SU-DHL-6 (cell line): Measurements from ENCODE around the gene ANXA3.

Experiments
- H2AFZ ChIP-seq: fragments of 200-600 bp; sonication (generic); 2 replicates; pipeline ENCODE4 v1.6.1; 2014; ENCODE audit warnings: low read depth, mild to moderate bottlenecking, moderate library complexity, mixed read lengths, antibody characterized with exemption, low read length; ENCODE audit not compliant: severe bottlenecking
- H3F3A ChIP-seq: fragments of 200-600 bp; shearing (Covaris generic); 2 replicates; pipeline ENCODE4 v1.6.0; 2016; ENCODE audit warnings: antibody characterized with exemption, mild to moderate bottlenecking; ENCODE audit not compliant: insufficient read depth
- H3K27ac ChIP-seq: fragments of 200-600 bp; sonication (generic); 2 replicates; pipeline ENCODE4 v1.5.1; 2016; ENCODE audit warnings: low read depth, mild to moderate bottlenecking, low read length, moderate library complexity, mixed read lengths
- H3K27me3 ChIP-seq: fragments of 200-600 bp; sonication (generic), shearing (Covaris generic); 2 replicates; pipeline ENCODE4 v1.6.0; 2014; ENCODE audit warnings: mild to moderate bottlenecking, low read length
- H3K36me3 ChIP-seq: fragments of 200-600 bp; sonication (generic); 2 replicates; pipeline ENCODE4 v1.6.1; 2014; ENCODE audit warnings: mild to moderate bottlenecking, low read length, mixed read lengths
- H3K4me2 ChIP-seq: fragments of 300-600, 200-600 bp; shearing (Covaris generic), sonication (generic); 2 replicates; pipeline ENCODE4 v1.6.0; 2014; ENCODE audit warnings: low read length, low read depth, mild to moderate bottlenecking; ENCODE audit not compliant: poor library complexity, severe bottlenecking
- H3K4me3 ChIP-seq: fragments of 200-600 bp; sonication (generic); 2 replicates; pipeline ENCODE4 v1.5.1; 2014; ENCODE audit warnings: antibody characterized with exemption, low read length, mild to moderate bottlenecking, mixed read lengths; ENCODE audit not compliant: insufficient read depth, poor library complexity, severe bottlenecking
- H3K79me2 ChIP-seq: fragments of 200-600 bp; sonication (generic); 2 replicates; pipeline ENCODE4 v1.6.1; 2014; ENCODE audit warnings: mild to moderate bottlenecking, low read length, moderate library complexity; ENCODE audit not compliant: insufficient read depth
- H3K9ac ChIP-seq: fragments of 200-600 bp; sonication (generic); 2 replicates; pipeline ENCODE4 v1.7.0; 2014; ENCODE audit warnings: mild to moderate bottlenecking, low read length
- H3K9me2 ChIP-seq: fragments of 200-600 bp; sonication (generic); replicated peaks from 2 replicates; pipeline ENCODE4 v1.6.1; 2014; ENCODE audit warnings: low read length; ENCODE audit not compliant: insufficient read depth
- H3K9me3 ChIP-seq: fragments of 200-600 bp; sonication (generic); 2 replicates; pipeline ENCODE4 v1.6.1; 2014; ENCODE audit warnings: low read length, mixed read lengths; ENCODE audit not compliant: insufficient read depth
- H4K20me1 ChIP-seq: fragments of 200-600 bp; sonication (generic); 2 replicates; pipeline ENCODE4 v1.6.1; 2014; ENCODE audit warnings: low read depth, mild to moderate bottlenecking, antibody characterized with exemption, low read length, moderate library complexity, mixed read lengths
- EZH2phosphoT487 ChIP-seq: fragments of 200-600 bp; sonication (generic), shearing (Covaris generic); conservative IDR thresholded peaks from 2 replicates; pipeline ENCODE4 v1.6.1; 2018; ENCODE audit warnings: mild to moderate bottlenecking, antibody characterized with exemption, low read length, moderate library complexity, mixed read lengths
- TF ChIP-seq, protein P1 (sequence below): fragments of 200-600 bp; sonication (generic); IDR thresholded peaks from one replicate; pipeline ENCODE4 v1.5.1; 2017; ENCODE audit warnings: antibody characterized with exemption, mild to moderate bottlenecking, low read length, moderate library complexity; ENCODE audit not compliant: insufficient read depth, poor library complexity, severe bottlenecking

Gene ANXA3

DNA sequence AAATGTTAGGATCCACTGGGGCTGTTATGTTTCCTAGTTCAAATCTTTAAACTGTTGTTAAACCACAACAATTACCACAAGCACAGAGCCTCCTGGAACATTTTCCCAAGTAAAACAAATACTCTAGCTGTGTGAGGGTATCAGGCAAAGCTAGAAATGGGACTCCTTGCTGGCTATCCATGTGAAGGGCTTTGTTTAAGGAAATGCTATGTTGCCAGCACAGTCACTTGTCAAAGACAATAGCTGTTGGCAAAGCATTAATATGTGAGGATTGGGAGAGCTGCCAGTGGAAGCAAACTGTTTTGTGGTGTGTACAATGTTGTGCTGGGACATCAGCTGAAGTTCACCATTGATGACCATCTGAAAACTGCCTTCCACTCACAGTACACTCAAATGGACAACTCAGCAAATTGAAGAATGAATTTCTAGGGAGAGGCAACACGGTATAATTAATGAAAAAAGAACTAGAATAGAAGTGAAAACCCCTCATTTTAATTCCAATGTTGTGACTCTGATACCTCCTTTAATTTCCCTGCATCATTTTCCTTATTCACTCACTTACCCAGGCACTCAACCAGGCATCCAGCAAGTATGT lies 100.8 kb downstream of the ANXA3 start:
- H3K27ac ChIP-seq = no peak overlapping the region
- H3K4me2 ChIP-seq = no peak overlapping the region
- H3F3A ChIP-seq = no peaks in the 10 kb centered on the region
- no peak overlapping the region for H2AFZ ChIP-seq
- no peak for TF ChIP-seq EZH2phosphoT487
- TF ChIP-seq, protein P1, sequence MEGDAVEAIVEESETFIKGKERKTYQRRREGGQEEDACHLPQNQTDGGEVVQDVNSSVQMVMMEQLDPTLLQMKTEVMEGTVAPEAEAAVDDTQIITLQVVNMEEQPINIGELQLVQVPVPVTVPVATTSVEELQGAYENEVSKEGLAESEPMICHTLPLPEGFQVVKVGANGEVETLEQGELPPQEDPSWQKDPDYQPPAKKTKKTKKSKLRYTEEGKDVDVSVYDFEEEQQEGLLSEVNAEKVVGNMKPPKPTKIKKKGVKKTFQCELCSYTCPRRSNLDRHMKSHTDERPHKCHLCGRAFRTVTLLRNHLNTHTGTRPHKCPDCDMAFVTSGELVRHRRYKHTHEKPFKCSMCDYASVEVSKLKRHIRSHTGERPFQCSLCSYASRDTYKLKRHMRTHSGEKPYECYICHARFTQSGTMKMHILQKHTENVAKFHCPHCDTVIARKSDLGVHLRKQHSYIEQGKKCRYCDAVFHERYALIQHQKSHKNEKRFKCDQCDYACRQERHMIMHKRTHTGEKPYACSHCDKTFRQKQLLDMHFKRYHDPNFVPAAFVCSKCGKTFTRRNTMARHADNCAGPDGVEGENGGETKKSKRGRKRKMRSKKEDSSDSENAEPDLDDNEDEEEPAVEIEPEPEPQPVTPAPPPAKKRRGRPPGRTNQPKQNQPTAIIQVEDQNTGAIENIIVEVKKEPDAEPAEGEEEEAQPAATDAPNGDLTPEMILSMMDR = no peak
- no peak overlapping the region for H3K9ac ChIP-seq
- no peaks in the 10 kb centered on the region for H3K27me3 ChIP-seq
- H3K4me3 ChIP-seq = no peak overlapping the region
- no peaks in the 10 kb centered on the region for H4K20me1 ChIP-seq
- H3K9me3 ChIP-seq = no peaks in the 10 kb centered on the region
- H3K79me2 ChIP-seq = no peaks in the 10 kb centered on the region
- no peaks in the 10 kb centered on the region for H3K9me2 ChIP-seq
- no peaks in the 10 kb centered on the region for H3K36me3 ChIP-seq

DNA sequence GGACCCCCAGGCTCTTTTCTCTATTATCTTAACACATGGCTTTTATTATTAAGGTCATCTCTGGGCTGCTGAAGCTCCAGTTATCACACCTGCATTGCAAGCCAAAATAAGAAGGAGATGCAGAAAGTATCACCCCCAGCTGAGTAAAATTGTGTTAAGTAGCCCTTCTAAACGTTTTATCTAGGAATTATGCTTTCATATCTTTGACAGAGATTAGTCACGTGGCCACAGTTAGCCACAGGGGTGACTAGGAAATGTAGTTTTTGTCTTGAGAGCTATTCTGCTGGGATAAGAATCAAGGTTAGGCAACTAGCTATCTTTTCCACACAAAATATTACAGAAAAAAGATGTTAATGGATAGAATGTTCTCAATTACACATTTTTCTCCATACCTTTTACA lies 102.1 kb downstream of the ANXA3 start:
- no peaks in the 10 kb centered on the region for H3K9me2 ChIP-seq
- no peaks in the 10 kb centered on the region for H3K27me3 ChIP-seq
- H2AFZ ChIP-seq = no peak overlapping the region
- no peak overlapping the region for H3K9ac ChIP-seq
- H4K20me1 ChIP-seq = no peaks in the 10 kb centered on the region
- H3K27ac ChIP-seq = no peak overlapping the region
- no peaks in the 10 kb centered on the region for H3K79me2 ChIP-seq
- no peak overlapping the region for H3K4me2 ChIP-seq
- no peaks in the 10 kb centered on the region for H3K9me3 ChIP-seq
- TF ChIP-seq EZH2phosphoT487 = no peak
- TF ChIP-seq, protein P1 = no peak
- no peaks in the 10 kb centered on the region for H3K36me3 ChIP-seq
- H3K4me3 ChIP-seq = no peak overlapping the region
- H3F3A ChIP-seq = no peaks in the 10 kb centered on the region

DNA sequence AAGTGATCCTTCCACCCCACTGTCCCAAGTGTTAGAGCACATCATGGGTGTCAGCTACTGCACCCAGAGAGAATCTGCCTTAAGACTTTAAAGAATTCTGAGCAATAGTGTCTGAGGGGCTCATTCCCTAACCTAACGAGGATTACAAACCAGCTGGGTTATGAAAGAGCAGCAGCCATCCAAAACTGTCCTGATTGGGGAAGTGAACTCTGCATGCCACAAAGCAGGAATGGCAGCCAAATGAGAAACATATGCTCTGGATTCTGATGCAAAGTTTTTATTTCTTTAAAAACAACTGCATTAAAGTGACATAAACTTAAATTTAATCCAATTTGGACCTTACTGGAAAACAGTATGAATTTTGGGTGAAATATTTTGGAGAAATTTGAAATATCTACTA lies 103.2 kb downstream of the ANXA3 start:
- TF ChIP-seq, protein P1 = no peak
- TF ChIP-seq EZH2phosphoT487 = no peak
- Histone ChIP-seq H2AFZ (no peak overlapping the region), H3K4me2 (no peak overlapping the region), H3K9me3 (no peaks in the 10 kb centered on the region), H3K27ac (no peak overlapping the region), H3K9me2 (no peaks in the 10 kb centered on the region), H3K4me3 (no peak overlapping the region), H3K9ac (no peak overlapping the region), H3F3A (no peaks in the 10 kb centered on the region), H3K27me3 (no peaks in the 10 kb centered on the region), H3K36me3 (no peaks in the 10 kb centered on the region), H4K20me1 (no peaks in the 10 kb centered on the region), H3K79me2 (no peaks in the 10 kb centered on the region)
